ENCODE results near the gene FURIN. TPM values are rescaled to one million over a fixed set of nuclear protein-coding genes. Genes with fewer than 3 reads are reported as not detected.

FURIN gene
- total RNA-seq, 1 donor from 2014 or later, result 26.5 TPM

DNA sequence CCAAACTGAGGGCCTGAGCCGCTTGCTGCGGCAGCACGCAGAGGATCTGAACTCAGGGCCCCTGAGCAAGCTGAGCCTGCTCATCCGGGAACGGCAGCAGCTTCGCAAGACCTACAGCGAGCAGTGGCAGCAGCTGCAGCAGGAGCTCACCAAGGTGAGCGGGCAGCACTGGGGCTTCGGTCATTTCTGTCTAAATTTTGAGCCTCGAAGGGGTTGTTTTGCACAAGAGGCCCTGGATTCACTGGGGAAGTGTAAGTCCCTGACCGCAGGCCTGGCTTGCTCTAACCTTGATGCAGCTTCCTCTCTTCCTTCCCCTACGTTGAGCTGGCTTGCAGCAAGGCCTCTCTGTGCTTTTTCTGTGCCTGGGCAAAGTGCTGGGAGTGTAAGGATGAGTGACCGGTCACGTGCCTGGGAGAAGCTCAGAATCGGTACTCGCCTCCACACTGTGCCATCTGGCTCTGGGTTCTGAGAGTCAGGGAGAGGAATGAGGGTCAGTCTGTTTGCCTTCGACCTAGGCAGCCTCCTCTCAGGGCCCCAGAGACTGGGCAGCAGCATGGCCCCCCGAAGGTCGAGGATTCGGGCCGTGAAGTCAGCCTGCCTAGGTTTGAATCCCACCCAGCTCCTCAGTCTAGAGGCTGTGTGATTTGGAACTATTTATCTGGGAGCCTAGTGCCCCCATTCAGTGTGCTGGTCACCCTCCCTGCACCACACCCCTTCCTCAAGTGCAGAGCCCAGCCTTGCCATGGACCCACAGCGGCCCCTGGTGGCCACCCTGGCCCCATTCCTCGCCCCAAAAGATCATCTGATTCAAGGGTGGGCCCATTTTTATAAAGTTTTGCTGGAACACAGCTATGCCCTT is 17.3 kb downstream of the FURIN start:
- peak; percentile 89 for DNase-seq
- TF ChIP-seq, protein P1, sequence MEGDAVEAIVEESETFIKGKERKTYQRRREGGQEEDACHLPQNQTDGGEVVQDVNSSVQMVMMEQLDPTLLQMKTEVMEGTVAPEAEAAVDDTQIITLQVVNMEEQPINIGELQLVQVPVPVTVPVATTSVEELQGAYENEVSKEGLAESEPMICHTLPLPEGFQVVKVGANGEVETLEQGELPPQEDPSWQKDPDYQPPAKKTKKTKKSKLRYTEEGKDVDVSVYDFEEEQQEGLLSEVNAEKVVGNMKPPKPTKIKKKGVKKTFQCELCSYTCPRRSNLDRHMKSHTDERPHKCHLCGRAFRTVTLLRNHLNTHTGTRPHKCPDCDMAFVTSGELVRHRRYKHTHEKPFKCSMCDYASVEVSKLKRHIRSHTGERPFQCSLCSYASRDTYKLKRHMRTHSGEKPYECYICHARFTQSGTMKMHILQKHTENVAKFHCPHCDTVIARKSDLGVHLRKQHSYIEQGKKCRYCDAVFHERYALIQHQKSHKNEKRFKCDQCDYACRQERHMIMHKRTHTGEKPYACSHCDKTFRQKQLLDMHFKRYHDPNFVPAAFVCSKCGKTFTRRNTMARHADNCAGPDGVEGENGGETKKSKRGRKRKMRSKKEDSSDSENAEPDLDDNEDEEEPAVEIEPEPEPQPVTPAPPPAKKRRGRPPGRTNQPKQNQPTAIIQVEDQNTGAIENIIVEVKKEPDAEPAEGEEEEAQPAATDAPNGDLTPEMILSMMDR (IDR thresholded peaks at IDR 0.05; ENCODE audit: partially characterized antibody, unreplicated experiment), result peak; percentile 93
- Mint-ChIP-seq H3K4me3 (ENCODE audit: unreplicated experiment) (no peak overlapping the region), H3K4me1 (ENCODE audit: low read depth, unreplicated experiment) (peaks cover 17% of the 10 kb centered on the region), H3K36me3 (ENCODE audit: unreplicated experiment) (no peaks in the 10 kb centered on the region), H3K27ac (ENCODE audit: unreplicated experiment) (peak overlapping the region; percentile 43), H3K9me3 (ENCODE audit: unreplicated experiment) (peaks cover 1% of the 10 kb centered on the region), H3K27me3 (ENCODE audit: unreplicated experiment) (peaks cover 4% of the 10 kb centered on the region)

DNA sequence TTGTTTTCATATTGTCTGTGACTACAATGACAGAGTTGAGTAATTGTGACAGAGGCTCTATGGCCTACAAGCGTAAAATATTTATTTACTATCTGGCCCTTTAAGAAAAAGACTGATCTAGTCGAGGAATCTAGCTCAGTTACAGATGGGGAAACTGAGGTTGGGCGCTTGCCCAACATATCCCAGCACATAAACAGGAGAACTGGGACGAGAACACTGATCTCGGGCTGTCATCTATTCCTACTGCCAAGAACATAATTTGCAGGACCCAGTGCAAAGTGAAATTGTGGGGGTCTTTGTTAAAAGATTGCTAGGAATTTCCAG is 17.9 kb downstream of the FURIN start:
- H3K36me3 Mint-ChIP-seq (ENCODE audit: unreplicated experiment), result no peaks in the 10 kb centered on the region
- no peak overlapping the region for H3K4me3 Mint-ChIP-seq (ENCODE audit: unreplicated experiment)
- DNase-seq, result no peak
- H3K27ac Mint-ChIP-seq (ENCODE audit: unreplicated experiment), result no peak overlapping the region
- H3K27me3 Mint-ChIP-seq (ENCODE audit: unreplicated experiment), result peaks cover 4% of the 10 kb centered on the region
- peaks cover 17% of the 10 kb centered on the region for H3K4me1 Mint-ChIP-seq (ENCODE audit: low read depth, unreplicated experiment)
- peaks cover 1% of the 10 kb centered on the region for H3K9me3 Mint-ChIP-seq (ENCODE audit: unreplicated experiment)
- TF ChIP-seq, protein P1 (IDR thresholded peaks at IDR 0.05; ENCODE audit: partially characterized antibody, unreplicated experiment), result peak; percentile 45

DNA sequence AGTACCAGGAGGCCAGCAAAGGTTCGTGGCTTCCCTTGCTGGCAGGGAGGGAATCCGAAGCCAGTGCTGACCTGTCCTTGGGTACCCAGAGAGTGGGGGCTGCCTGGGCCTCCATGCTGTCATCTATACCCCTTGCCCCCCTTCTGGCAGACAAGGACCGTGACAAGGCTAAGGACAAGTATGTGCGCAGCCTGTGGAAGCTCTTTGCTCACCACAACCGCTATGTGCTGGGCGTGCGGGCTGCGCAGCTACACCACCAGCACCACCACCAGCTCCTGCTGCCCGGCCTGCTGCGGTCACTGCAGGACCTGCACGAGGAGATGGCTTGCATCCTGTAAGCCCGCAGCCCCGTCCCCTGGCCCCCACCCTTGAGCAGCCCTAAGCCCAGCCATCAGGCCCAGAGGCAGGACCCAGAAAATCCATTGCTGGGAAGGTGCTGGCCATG is 18.7 kb downstream of the FURIN start:
- Mint-ChIP-seq H3K4me3 (ENCODE audit: unreplicated experiment) (no peak overlapping the region), H3K4me1 (ENCODE audit: low read depth, unreplicated experiment) (peaks cover 17% of the 10 kb centered on the region), H3K27me3 (ENCODE audit: unreplicated experiment) (peaks cover 6% of the 10 kb centered on the region), H3K9me3 (ENCODE audit: unreplicated experiment) (peaks cover 1% of the 10 kb centered on the region), H3K27ac (ENCODE audit: unreplicated experiment) (no peak overlapping the region), H3K36me3 (ENCODE audit: unreplicated experiment) (no peaks in the 10 kb centered on the region)
- TF ChIP-seq, protein P1 (IDR thresholded peaks at IDR 0.05; ENCODE audit: partially characterized antibody, unreplicated experiment), result no peak
- no peak for DNase-seq

DNA sequence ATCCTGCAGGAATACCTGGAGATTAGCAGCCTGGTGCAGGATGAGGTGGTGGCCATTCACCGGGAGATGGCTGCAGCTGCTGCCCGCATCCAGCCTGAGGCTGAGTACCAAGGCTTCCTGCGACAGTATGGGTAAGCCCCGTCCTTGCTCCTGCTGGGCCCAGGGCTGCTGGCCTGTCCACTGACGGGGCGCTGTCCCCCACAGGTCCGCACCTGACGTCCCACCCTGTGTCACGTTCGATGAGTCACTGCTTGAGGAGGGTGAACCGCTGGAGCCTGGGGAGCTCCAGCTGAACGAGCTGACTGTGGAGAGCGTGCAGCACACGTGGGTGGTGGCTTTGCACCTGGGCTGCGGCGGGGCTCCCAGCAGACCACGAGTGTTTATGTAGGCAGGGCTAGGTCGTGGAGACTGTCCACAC is 20.9 kb downstream of the FURIN start:
- no peak overlapping the region for H3K4me3 Mint-ChIP-seq (ENCODE audit: unreplicated experiment)
- TF ChIP-seq, protein P1 (IDR thresholded peaks at IDR 0.05; ENCODE audit: partially characterized antibody, unreplicated experiment), result no peak
- peaks cover 1% of the 10 kb centered on the region for H3K9me3 Mint-ChIP-seq (ENCODE audit: unreplicated experiment)
- DNase-seq, result no peak
- peaks cover 17% of the 10 kb centered on the region for H3K4me1 Mint-ChIP-seq (ENCODE audit: low read depth, unreplicated experiment)
- H3K36me3 Mint-ChIP-seq (ENCODE audit: unreplicated experiment), result no peaks in the 10 kb centered on the region
- H3K27me3 Mint-ChIP-seq (ENCODE audit: unreplicated experiment), result peaks cover 5% of the 10 kb centered on the region
- no peak overlapping the region for H3K27ac Mint-ChIP-seq (ENCODE audit: unreplicated experiment)

DNA sequence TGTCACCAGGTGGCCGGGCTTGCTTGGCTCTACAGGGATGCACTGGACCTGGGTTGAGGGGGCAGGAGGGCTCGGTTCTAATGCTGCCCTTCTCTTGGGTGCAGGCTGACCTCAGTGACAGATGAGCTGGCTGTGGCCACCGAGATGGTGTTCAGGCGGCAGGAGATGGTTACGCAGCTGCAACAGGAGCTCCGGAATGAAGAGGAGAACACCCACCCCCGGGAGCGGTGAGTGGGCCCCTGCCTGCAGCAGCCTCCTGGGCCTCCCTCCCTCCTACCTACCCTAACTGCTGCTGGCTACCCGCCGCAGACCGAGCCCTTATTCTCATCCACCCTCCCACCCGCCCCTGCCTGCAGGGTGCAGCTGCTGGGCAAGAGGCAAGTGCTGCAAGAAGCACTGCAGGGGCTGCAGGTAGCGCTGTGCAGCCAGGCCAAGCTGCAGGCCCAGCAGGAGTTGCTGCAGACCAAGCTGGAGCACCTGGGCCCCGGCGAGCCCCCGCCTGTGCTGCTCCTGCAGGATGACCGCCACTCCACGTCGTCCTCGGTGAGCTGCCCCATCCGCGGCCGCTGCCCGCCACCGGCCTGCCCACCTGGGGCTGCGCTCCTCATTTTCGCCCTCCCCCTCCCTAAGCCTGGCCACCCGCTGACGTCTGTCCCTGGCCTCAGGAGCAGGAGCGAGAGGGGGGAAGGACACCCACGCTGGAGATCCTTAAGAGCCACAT is 21.5 kb downstream of the FURIN start:
- no peaks in the 10 kb centered on the region for H3K36me3 Mint-ChIP-seq (ENCODE audit: unreplicated experiment)
- H3K27ac Mint-ChIP-seq (ENCODE audit: unreplicated experiment), result no peak overlapping the region
- TF ChIP-seq, protein P1 (IDR thresholded peaks at IDR 0.05; ENCODE audit: partially characterized antibody, unreplicated experiment), result no peak
- H3K4me1 Mint-ChIP-seq (ENCODE audit: low read depth, unreplicated experiment), result peaks cover 16% of the 10 kb centered on the region
- H3K4me3 Mint-ChIP-seq (ENCODE audit: unreplicated experiment), result no peak overlapping the region
- peaks cover 5% of the 10 kb centered on the region for H3K27me3 Mint-ChIP-seq (ENCODE audit: unreplicated experiment)
- H3K9me3 Mint-ChIP-seq (ENCODE audit: unreplicated experiment), result peaks cover under 1% of the 10 kb centered on the region
- DNase-seq, result no peak
